ENCODE measurements around the gene DOCK1.

DNA sequence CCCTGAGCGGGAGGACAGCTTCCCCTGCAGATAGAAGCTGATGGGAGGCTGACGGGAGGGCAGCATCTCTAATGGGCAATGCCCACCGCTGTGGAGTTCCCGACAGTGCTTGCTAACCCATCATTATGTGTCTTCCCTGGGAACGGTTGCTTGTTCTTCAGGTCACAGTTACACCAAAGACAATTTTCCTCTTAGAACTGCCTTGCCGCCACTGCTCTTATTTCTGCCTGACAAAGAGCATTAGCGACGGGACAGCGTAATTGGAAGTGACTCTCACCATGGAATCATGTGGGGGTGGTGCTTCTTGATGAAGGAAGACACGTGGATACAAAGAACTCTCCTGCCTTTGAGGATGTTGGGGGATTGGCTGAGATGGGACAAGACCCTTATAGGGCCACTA is 562.6 kb downstream of the DOCK1 start:
- TF ChIP-seq POLR2AphosphoS5 (IDR thresholded peaks at IDR 0.05) (no peak), POLR2A (IDR thresholded peaks at IDR 0.05) (no peak)
- TF ChIP-seq, protein P1, sequence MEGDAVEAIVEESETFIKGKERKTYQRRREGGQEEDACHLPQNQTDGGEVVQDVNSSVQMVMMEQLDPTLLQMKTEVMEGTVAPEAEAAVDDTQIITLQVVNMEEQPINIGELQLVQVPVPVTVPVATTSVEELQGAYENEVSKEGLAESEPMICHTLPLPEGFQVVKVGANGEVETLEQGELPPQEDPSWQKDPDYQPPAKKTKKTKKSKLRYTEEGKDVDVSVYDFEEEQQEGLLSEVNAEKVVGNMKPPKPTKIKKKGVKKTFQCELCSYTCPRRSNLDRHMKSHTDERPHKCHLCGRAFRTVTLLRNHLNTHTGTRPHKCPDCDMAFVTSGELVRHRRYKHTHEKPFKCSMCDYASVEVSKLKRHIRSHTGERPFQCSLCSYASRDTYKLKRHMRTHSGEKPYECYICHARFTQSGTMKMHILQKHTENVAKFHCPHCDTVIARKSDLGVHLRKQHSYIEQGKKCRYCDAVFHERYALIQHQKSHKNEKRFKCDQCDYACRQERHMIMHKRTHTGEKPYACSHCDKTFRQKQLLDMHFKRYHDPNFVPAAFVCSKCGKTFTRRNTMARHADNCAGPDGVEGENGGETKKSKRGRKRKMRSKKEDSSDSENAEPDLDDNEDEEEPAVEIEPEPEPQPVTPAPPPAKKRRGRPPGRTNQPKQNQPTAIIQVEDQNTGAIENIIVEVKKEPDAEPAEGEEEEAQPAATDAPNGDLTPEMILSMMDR (IDR thresholded peaks at IDR 0.05), result no peak
